GM12872 (cell line): Measurements from ENCODE around the gene FAT1.

Experiments
- CTCF ChIP-seq: IDR thresholded peaks from 3 replicates; pipeline ENCODE4 v1.5.1; 2011; ENCODE audit warnings: low read depth, mild to moderate bottlenecking, low read length, moderate library complexity; ENCODE audit not compliant: insufficient read depth

The FAT1 gene

GRCh38 chr4:186719925-186720694 lies 3.5 kb downstream of the FAT1 start:
- TF ChIP-seq CTCF = peak; percentile 28; the same call in 1 of the 3 replicates

- TF ChIP-seq CTCF = no peak
Measured at GRCh38 chr4:186717556-186717955, 6.1 kb downstream of the FAT1 start.

GRCh38 chr4:186715077-186715476 lies 8.6 kb downstream of the FAT1 start:
- no peak for TF ChIP-seq CTCF

GRCh38 chr4:186714006-186714675 lies 9.5 kb downstream of the FAT1 start:
- no peak for TF ChIP-seq CTCF

GRCh38 chr4:186712690-186713089 lies 11.0 kb downstream of the FAT1 start:
- no peak for TF ChIP-seq CTCF

- no peak for TF ChIP-seq CTCF
Measured at GRCh38 chr4:186710521-186711119, 13.0 kb downstream of the FAT1 start.

GRCh38 chr4:186709517-186709916 lies 14.1 kb downstream of the FAT1 start:
- no peak for TF ChIP-seq CTCF
